VCaP (cell line): ENCODE results near the gene USP17L28.
A peak's percentile ranks its signal among the peaks of the same experiment; 100 is the strongest.
"Not testable (repeated sequence)": the region's sequence is repeated elsewhere in the genome, so short reads cannot be mapped to it uniquely, and the experiment has no call there.

ENCODE experiments used
- H3K27ac ChIP-seq: fragments of 450-650 bp; 2 replicates; pipeline ENCODE4 v1.5.1; 2017
- CTCF ChIP-seq: fragments of 450-650 bp; conservative IDR thresholded peaks from 2 replicates; pipeline ENCODE4 v1.5.1; 2017; ENCODE audit warnings: mild to moderate bottlenecking, moderate library complexity

The USP17L28 gene

GRCh38 chr4:9348593-9348992 is at the start of gene USP17L28:
Gene USP17L28, plus strand, starts transcription at chr4:9348893. Its CDS starts 0 bp downstream, at chr4:9348893.
- H3K27ac ChIP-seq: not testable (repeated sequence)

- not testable (repeated sequence) for H3K27ac ChIP-seq
Measured at GRCh38 chr4:9324191-9324590, 24.5 kb upstream of the USP17L28 start.

GRCh38 chr4:9324865-9325264 is 23.8 kb upstream of the USP17L28 start, which contains the start of gene USP17L24:
Gene USP17L24, plus strand, starts transcription at chr4:9325165. Its CDS starts 0 bp downstream, at chr4:9325165.
- H3K27ac ChIP-seq: not testable (repeated sequence)

- H3K27ac ChIP-seq: not testable (repeated sequence)
Measured at GRCh38 chr4:9329611-9330010, 19.1 kb upstream of the USP17L28 start, which contains the start of gene USP17L25. Gene USP17L25, plus strand, starts transcription at chr4:9329911. Its CDS starts 0 bp downstream, at chr4:9329911.

GRCh38 chr4:9334358-9334757 is 14.3 kb upstream of the USP17L28 start, which contains the start of gene USP17L26:
Gene USP17L26, plus strand, starts transcription at chr4:9334658. Its CDS starts 0 bp downstream, at chr4:9334658.
- not testable (repeated sequence) for H3K27ac ChIP-seq

GRCh38 chr4:9339103-9339502 is 9.6 kb upstream of the USP17L28 start, which contains the start of gene USP17L5:
Gene USP17L5, plus strand, starts transcription at chr4:9339403. Its CDS starts 0 bp downstream, at chr4:9339403.
- H3K27ac ChIP-seq: not testable (repeated sequence)

GRCh38 chr4:9343848-9344247 is 4.8 kb upstream of the USP17L28 start, which contains the start of gene USP17L27:
Gene USP17L27, plus strand, starts transcription at chr4:9344148. Its CDS starts 0 bp downstream, at chr4:9344148.
- not testable (repeated sequence) for H3K27ac ChIP-seq

GRCh38 chr4:9350866-9351265 is 2.2 kb downstream of the USP17L28 start:
- not testable (repeated sequence) for H3K27ac ChIP-seq

- H3K27ac ChIP-seq: not testable (repeated sequence)
Measured at GRCh38 chr4:9353338-9353737, 4.6 kb downstream of the USP17L28 start, which contains the start of gene USP17L29. Gene USP17L29, plus strand, starts transcription at chr4:9353638. Its CDS starts 0 bp downstream, at chr4:9353638.

GRCh38 chr4:9362829-9363228 is 14.1 kb downstream of the USP17L28 start, which contains the start of gene USP17L30:
Gene USP17L30, plus strand, starts transcription at chr4:9363129. Its CDS starts 0 bp downstream, at chr4:9363129.
- H3K27ac ChIP-seq: not testable (repeated sequence)

- not testable (repeated sequence) for H3K27ac ChIP-seq
Measured at GRCh38 chr4:9379881-9380280, 31.2 kb downstream of the USP17L28 start.

- not testable (repeated sequence) for H3K27ac ChIP-seq
- TF ChIP-seq CTCF: peak; percentile 74
Measured at GRCh38 chr4:9381012-9381534, 32.4 kb downstream of the USP17L28 start.

GRCh38 chr4:9384126-9384525 is 35.4 kb downstream of the USP17L28 start:
- TF ChIP-seq CTCF: no peak
- no peak overlapping the region for H3K27ac ChIP-seq

GRCh38 chr4:9389001-9389400 is 40.3 kb downstream of the USP17L28 start:
- H3K27ac ChIP-seq: not testable (repeated sequence)
